Coronary artery (tissue), 2 donors: ENCODE results near the gene CCDC121.
A peak's percentile ranks its signal among the peaks of the same experiment; 100 is the strongest.

ENCODE experiments used
- DNase-seq: peaks from one replicate; pipeline ENCODE4 v3.0.0-alpha.2; 2017; ENCODE audit warnings: low spot score
- H3K27ac ChIP-seq, 2 donors: fragments of 200-600 bp; sonication (generic); one replicate each; pipeline ENCODE4 v1.5.1; 2016 to 2019
- H3K4me3 ChIP-seq: fragments of 200-600 bp; sonication (generic); 2 replicates; pipeline ENCODE4 v1.5.1; 2016; ENCODE audit warnings: mild to moderate bottlenecking, moderate library complexity
- TF ChIP-seq, protein P1 (sequence below): fragments of 200-600 bp; sonication (generic); IDR thresholded peaks from one replicate; pipeline ENCODE4 v1.5.1; 2019; ENCODE audit warnings: antibody characterized with exemption

The CCDC121 gene

DNA sequence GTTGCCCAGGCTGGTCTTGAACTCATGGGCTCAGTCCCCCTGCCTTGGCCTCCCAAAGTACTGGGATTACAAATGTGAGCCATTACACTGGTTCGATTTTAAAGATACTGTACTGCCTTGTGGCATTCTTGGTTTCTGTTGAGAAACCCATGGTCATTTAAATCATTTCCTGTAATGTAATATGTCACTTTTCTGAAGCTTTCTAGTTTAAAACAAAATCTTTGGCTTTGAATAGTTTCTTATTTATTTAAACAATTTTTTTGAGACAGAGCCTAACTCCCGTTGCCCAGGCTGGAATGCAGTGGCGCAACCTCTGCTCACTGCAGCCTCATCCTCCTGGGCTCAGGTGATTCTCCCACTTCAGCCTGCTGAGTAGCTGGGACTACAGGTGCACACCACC lies 37.1 kb downstream of the CCDC121 start:
- Histone ChIP-seq H3K27ac (no peak overlapping the region), H3K4me3 (no peak overlapping the region)
- TF ChIP-seq, protein P1, sequence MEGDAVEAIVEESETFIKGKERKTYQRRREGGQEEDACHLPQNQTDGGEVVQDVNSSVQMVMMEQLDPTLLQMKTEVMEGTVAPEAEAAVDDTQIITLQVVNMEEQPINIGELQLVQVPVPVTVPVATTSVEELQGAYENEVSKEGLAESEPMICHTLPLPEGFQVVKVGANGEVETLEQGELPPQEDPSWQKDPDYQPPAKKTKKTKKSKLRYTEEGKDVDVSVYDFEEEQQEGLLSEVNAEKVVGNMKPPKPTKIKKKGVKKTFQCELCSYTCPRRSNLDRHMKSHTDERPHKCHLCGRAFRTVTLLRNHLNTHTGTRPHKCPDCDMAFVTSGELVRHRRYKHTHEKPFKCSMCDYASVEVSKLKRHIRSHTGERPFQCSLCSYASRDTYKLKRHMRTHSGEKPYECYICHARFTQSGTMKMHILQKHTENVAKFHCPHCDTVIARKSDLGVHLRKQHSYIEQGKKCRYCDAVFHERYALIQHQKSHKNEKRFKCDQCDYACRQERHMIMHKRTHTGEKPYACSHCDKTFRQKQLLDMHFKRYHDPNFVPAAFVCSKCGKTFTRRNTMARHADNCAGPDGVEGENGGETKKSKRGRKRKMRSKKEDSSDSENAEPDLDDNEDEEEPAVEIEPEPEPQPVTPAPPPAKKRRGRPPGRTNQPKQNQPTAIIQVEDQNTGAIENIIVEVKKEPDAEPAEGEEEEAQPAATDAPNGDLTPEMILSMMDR, result no peak
- no peak for DNase-seq

DNA sequence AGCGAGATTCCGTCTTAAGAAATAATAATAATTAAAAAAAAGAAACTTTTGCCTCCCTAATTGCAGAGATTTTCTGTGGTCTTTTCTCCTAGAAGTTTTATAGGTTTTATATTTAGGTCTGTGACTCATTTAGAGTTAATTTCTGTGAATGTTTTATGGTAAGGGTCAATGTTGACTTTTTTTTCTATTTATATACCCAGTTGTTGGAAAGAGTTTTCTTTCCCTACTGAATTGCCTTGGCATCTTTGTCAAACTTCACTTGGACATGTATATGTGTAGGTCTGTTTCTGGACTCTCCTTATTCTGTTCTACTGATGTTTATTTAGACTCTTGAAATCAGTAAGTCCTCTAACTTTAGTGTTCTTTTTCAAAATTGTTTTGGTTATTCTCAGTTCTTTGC lies 40.5 kb downstream of the CCDC121 start:
- TF ChIP-seq, protein P1, result no peak
- Histone ChIP-seq H3K4me3 (no peak overlapping the region), H3K27ac (no peak overlapping the region)
- DNase-seq, result no peak

DNA sequence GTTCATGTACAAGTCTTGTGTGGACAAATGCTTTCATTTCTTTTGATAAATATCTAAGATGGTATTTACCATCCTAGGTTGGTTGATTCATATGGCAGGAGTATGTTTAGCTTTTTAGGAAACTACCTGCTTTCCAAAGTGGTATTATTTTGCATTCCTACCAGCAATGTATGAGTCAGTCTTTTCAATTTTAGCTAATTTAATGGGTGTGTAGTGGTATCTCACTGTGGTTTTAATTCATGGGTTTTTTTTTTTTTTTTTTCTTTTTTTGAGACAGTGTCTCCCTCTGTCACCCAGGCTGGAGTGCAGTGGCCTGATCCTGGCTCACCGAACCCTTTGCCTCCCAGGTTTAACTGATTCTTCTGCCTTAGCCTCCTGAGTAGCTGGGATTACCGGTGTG lies 41.8 kb downstream of the CCDC121 start:
- DNase-seq, result no peak
- no peak overlapping the region for H3K27ac ChIP-seq
- H3K4me3 ChIP-seq, result no peak overlapping the region
- TF ChIP-seq, protein P1, result no peak

DNA sequence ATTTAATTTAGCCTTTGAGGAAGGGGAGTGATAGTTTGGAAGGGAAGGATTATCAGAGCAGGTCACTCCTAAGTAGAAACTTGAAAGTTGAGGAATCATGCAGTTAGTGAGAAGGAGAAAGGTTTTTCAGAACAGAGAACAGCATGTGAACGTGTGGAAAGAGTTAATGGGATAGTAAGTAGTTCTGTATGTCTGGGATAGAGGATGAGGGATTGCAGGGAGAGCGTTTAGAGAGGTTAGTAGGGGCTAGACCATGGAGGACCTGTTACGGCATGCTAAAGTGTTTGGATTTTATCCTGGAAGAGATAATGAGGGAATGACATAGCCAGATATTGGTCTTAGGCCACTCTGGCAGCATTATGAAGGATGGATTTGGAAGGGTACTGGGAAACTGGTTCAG lies 44.2 kb downstream of the CCDC121 start:
- TF ChIP-seq, protein P1, result no peak
- DNase-seq, result no peak
- Histone ChIP-seq H3K4me3 (peak overlapping the region; percentile 73), H3K27ac (no peak overlapping the region)

DNA sequence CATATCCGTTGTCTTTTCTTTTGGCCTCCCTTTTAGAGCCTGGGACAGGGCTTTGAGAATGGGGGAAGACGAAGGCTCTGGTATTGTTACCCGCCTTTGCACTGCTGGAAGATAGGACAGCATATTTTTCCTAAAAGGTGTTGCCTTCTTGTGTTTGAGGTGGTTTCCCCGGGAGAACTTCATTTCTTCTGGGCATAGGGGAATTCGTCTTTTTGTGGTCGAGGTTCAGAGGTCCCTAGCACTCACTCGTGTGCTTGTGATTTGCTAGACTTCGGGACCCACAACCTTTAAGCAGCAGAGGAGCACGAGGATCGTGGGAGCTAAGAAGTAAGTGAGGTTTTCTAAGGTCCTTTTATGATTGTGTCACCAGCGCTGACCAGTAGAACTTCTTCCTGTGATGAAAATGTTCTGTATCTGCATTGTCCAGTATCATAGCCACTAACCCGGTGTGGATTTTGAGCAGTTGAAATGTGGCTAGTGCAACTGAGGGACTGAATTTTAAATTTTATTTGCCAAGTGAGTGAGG lies 45.4 kb downstream of the CCDC121 start:
- H3K4me3 ChIP-seq, result peak overlapping the region; percentile 73
- TF ChIP-seq, protein P1, result no peak
- DNase-seq, result no peak
- peak overlapping the region; percentile 63 to 77 for H3K27ac ChIP-seq

DNA sequence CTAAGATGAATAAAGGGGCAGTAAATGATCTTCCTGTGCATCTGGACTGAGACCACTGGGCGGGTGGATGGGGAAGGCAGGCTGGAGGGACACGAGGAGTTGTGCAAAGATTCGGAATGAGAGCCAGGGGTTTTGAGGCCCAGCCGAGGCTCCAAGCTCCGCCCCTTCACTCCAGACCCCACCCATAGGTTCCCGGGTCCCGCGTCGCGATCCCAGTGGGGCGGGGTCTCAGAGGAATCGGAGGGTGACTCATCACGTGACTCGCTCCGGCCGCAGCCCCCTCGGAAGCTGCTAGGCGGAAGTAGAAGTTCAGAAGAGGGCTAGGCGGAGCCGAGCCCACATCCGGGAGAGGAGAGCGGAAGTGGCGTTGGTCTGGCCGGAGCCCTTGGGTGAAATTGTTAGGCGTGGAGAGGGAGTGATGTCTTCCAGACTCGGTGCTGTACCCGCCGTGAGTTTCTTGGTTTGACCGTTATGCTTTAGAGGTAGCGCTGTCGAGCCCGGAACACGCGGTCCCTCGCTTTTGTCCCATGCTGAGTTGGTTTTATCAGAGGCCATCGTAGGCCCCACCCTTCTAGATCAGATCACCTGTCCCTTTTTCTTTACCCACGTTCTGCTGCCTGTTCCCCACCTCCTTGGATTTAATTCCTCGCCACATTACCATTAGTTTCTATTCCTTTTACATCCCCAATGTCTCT lies 46.0 kb downstream of the CCDC121 start, which contains the start of gene ZNF512:
TSS of gene ZNF512 (plus strand) at position 348 of the 695 bp plus-strand sequence. CDS start at position 419, 71 bp downstream.
- TF ChIP-seq, protein P1, result no peak
- Histone ChIP-seq H3K4me3 (peak within 1 kb of the TSS; percentile 73), H3K27ac (peak within 1 kb of the TSS; percentile 63 to 77)
- DNase-seq, result peak; percentile 94

DNA sequence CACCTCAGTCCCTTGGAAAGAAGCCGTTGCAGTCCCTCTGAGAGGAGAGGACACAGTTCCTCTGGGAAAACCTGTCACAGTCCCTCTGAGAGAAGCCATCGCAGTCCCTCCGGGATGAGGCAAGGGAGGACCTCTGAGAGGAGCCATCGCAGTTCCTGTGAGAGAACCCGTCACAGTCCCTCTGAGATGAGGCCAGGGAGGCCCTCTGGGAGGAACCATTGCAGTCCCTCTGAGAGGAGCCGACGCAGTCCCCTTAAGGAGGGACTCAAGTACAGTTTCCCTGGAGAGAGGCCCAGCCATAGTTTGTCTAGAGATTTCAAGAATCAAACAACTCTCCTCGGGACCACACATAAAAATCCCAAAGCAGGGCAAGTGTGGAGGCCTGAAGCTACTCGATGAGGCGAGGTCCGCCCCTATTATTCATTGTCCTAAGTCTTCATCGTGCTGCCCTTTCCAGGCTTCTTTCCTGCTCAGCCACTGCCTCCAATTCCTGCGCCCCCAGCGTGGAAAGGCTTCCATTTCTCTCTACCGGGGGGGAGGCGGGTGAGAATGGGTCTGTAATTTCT lies 46.6 kb downstream of the CCDC121 start:
- Histone ChIP-seq H3K4me3 (peak overlapping the region; percentile 73), H3K27ac (peak overlapping the region; percentile 63 to 77)
- DNase-seq, result no peak
- TF ChIP-seq, protein P1, result no peak
